Neural progenitor cell (in vitro differentiated cells): ENCODE measurements around the gene TADA2B. TPM values are rescaled to one million over a fixed set of nuclear protein-coding genes. Genes with fewer than 3 reads are reported as not detected.
A peak's percentile ranks its signal among the peaks of the same experiment; 100 is the strongest.

ENCODE experiments used
- DNase-seq: peaks from one replicate; pipeline ENCODE4 v3.0.0-alpha.2; 2016; ENCODE audit warnings: low spot score
- H2AFZ ChIP-seq: fragments of 200-600 bp; sonication (generic); replicated peaks from 2 replicates; pipeline ENCODE4 v1.6.1; 2016; ENCODE audit warnings: antibody characterized with exemption
- H3F3A ChIP-seq: fragments of 200-600 bp; sonication (generic); 2 replicates; pipeline ENCODE4 v1.6.1; 2016; ENCODE audit warnings: antibody characterized with exemption, low read depth
- H3K27ac ChIP-seq: fragments of 200-600 bp; sonication (generic); 2 replicates; pipeline ENCODE4 v1.5.1; 2016; ENCODE audit warnings: mild to moderate bottlenecking
- H3K27me3 ChIP-seq: fragments of 200-600 bp; sonication (generic); 2 replicates; pipeline ENCODE4 v1.6.1; 2016; ENCODE audit warnings: mild to moderate bottlenecking, moderate library complexity
- H3K36me3 ChIP-seq: fragments of 200-600 bp; sonication (generic); 2 replicates; pipeline ENCODE4 v1.5.1; 2016
- H3K4me1 ChIP-seq: fragments of 200-600 bp; sonication (generic); 2 replicates; pipeline ENCODE4 v1.6.1; 2016; ENCODE audit warnings: mixed run types
- H3K4me2 ChIP-seq: fragments of 200-600 bp; sonication (generic); 2 replicates; pipeline ENCODE4 v1.6.1; 2016
- H3K4me3 ChIP-seq: fragments of 200-600 bp; sonication (generic); 2 replicates; pipeline ENCODE4 v1.5.1; 2016
- H3K79me2 ChIP-seq: fragments of 200-600 bp; sonication (generic); 2 replicates; pipeline ENCODE4 v1.6.1; 2016; ENCODE audit warnings: low read depth
- H3K9ac ChIP-seq: fragments of 200-600 bp; sonication (generic); 2 replicates; pipeline ENCODE4 v1.6.1; 2016
- H3K9me3 ChIP-seq: fragments of 200-600 bp; sonication (generic); 2 replicates; pipeline ENCODE4 v1.5.1; 2016; ENCODE audit warnings: low read depth
- H4K20me1 ChIP-seq: fragments of 200-600 bp; sonication (generic); 2 replicates; pipeline ENCODE4 v1.6.1; 2016; ENCODE audit warnings: low read depth
- H3K27ac Mint-ChIP-seq: 3 replicates; pipeline ENCODE4 v1.8.0; 2021; ENCODE audit warnings: mixed read lengths
- H3K27me3 Mint-ChIP-seq: 2 replicates; pipeline ENCODE4 v1.8.0; 2022; ENCODE audit warnings: low read depth, mild to moderate bottlenecking, inconsistent platforms, moderate library complexity, mixed read lengths; ENCODE audit not compliant: insufficient read depth
- H3K36me3 Mint-ChIP-seq: 3 replicates; pipeline ENCODE4 v1.8.0; 2021; ENCODE audit warnings: mixed read lengths
- H3K4me1 Mint-ChIP-seq: 3 replicates; pipeline ENCODE4 v1.8.0; 2021; ENCODE audit warnings: mixed read lengths
- H3K4me3 Mint-ChIP-seq: 3 replicates; pipeline ENCODE4 v1.8.0; 2021; ENCODE audit warnings: mild to moderate bottlenecking, moderate library complexity, mixed read lengths
- H3K9me3 Mint-ChIP-seq: 3 replicates; pipeline ENCODE4 v1.8.0; 2020; ENCODE audit warnings: mixed read lengths
- EZH2 ChIP-seq: fragments of 200-600 bp; sonication (generic); IDR thresholded peaks from 2 replicates; pipeline ENCODE4 v1.6.1; 2017; ENCODE audit warnings: antibody characterized with exemption, mild to moderate bottlenecking, moderate library complexity
- EZH2phosphoT487 ChIP-seq: fragments of 200-600 bp; sonication (generic); IDR thresholded peaks from 2 replicates; pipeline ENCODE4 v1.6.1; 2017; ENCODE audit warnings: antibody characterized with exemption
- total RNA-seq: library from RNA; depleted of rRNA; stranded (reverse); fragments of >200 nt; gene quantifications from 2 replicates; pipeline ENCODE4 v1.2.3, GENCODE V29; 2015; ENCODE audit warnings: low replicate concordance
- TF ChIP-seq, protein P1 (sequence below): fragments of 200-600 bp; sonication (generic); IDR thresholded peaks from 2 replicates; pipeline ENCODE4 v1.5.1; 2017; ENCODE audit warnings: antibody characterized with exemption, mild to moderate bottlenecking

TADA2B gene
- total RNA-seq, 1 donor from 2014 or later, result 12.6 TPM

DNA sequence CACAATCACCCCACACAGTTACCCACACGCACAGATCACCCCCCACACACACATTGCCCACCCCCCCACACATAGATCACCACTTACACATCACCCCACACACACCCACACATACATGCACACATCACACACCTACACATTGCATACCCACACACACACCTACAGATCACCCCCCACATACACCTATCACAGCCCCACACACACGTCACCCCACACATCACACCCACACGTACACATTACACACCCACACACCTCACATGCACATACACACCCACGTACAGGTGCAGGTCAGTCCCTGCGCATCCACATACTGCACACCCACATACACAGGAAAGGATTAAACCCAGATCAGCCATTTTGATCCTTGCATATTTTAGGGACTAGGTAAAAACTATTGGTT is 15.3 kb upstream of the TADA2B start:
- Histone ChIP-seq H3K4me1 (no peaks in the 10 kb centered on the region), H3K27ac (no peak overlapping the region), H2AFZ (no peak overlapping the region), H3K27me3 (no peaks in the 10 kb centered on the region), H3K36me3 (no peaks in the 10 kb centered on the region), H3K4me2 (no peak overlapping the region), H4K20me1 (peaks cover 9% of the 10 kb centered on the region), H3K4me3 (no peak overlapping the region), H3F3A (no peaks in the 10 kb centered on the region), H3K79me2 (no peaks in the 10 kb centered on the region), H3K9me3 (no peaks in the 10 kb centered on the region), H3K9ac (no peak overlapping the region)
- no peaks in the 10 kb centered on the region for H3K9me3 Mint-ChIP-seq
- TF ChIP-seq, protein P1, sequence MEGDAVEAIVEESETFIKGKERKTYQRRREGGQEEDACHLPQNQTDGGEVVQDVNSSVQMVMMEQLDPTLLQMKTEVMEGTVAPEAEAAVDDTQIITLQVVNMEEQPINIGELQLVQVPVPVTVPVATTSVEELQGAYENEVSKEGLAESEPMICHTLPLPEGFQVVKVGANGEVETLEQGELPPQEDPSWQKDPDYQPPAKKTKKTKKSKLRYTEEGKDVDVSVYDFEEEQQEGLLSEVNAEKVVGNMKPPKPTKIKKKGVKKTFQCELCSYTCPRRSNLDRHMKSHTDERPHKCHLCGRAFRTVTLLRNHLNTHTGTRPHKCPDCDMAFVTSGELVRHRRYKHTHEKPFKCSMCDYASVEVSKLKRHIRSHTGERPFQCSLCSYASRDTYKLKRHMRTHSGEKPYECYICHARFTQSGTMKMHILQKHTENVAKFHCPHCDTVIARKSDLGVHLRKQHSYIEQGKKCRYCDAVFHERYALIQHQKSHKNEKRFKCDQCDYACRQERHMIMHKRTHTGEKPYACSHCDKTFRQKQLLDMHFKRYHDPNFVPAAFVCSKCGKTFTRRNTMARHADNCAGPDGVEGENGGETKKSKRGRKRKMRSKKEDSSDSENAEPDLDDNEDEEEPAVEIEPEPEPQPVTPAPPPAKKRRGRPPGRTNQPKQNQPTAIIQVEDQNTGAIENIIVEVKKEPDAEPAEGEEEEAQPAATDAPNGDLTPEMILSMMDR, result no peak
- TF ChIP-seq EZH2 (no peak), EZH2phosphoT487 (no peak)
- no peak overlapping the region for H3K27ac Mint-ChIP-seq
- peaks cover 24% of the 10 kb centered on the region for H3K36me3 Mint-ChIP-seq
- no peak overlapping the region for H3K4me3 Mint-ChIP-seq
- H3K27me3 Mint-ChIP-seq, result peaks cover 8% of the 10 kb centered on the region
- DNase-seq, result no peak
- peaks cover 6% of the 10 kb centered on the region for H3K4me1 Mint-ChIP-seq

GRCh38 chr4:7029212-7029611 is 14.0 kb upstream of the TADA2B start:
- H2AFZ ChIP-seq, result no peak overlapping the region
- H3K4me1 ChIP-seq, result no peaks in the 10 kb centered on the region
- H3K9ac ChIP-seq, result no peak overlapping the region
- H3K27ac ChIP-seq, result no peak overlapping the region
- no peak overlapping the region for H3K4me3 Mint-ChIP-seq
- no peak overlapping the region for H3K4me2 ChIP-seq
- no peaks in the 10 kb centered on the region for H3F3A ChIP-seq
- no peak overlapping the region for H3K4me3 ChIP-seq
- peaks cover 23% of the 10 kb centered on the region for H3K36me3 Mint-ChIP-seq
- peaks cover 8% of the 10 kb centered on the region for H3K27me3 Mint-ChIP-seq
- H3K9me3 Mint-ChIP-seq, result no peaks in the 10 kb centered on the region
- no peaks in the 10 kb centered on the region for H3K79me2 ChIP-seq
- no peak for DNase-seq
- H3K36me3 ChIP-seq, result no peaks in the 10 kb centered on the region
- H3K27me3 ChIP-seq, result no peaks in the 10 kb centered on the region
- no peak for TF ChIP-seq EZH2phosphoT487
- no peak for TF ChIP-seq EZH2
- TF ChIP-seq, protein P1, result no peak
- peak overlapping the region; percentile 30 for H3K27ac Mint-ChIP-seq
- H3K9me3 ChIP-seq, result no peaks in the 10 kb centered on the region
- no peaks in the 10 kb centered on the region for H4K20me1 ChIP-seq
- peaks cover 7% of the 10 kb centered on the region for H3K4me1 Mint-ChIP-seq

DNA sequence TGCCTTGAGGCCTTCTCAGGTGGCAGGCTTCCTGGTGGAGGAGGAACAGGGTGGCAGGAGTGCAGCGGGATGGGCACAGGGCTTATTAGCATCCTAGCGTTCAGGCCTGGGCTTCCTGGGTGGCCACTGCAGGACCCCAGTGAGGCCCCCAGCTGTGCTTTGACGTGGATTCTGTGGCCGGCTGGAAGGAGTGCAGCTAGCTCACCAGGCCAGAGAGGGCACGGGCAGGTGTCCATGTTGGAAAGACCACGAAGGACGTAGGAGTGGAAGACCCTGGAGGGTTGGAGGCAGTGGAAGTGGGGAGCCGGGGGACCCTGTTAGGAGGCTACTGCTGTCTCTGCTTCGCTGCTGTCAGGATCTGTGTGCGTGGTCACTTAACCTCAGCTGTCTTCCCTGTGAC is 13.3 kb upstream of the TADA2B start:
- no peaks in the 10 kb centered on the region for H3K27me3 ChIP-seq
- no peak overlapping the region for H3K4me3 Mint-ChIP-seq
- H3K79me2 ChIP-seq, result no peaks in the 10 kb centered on the region
- H3K27me3 Mint-ChIP-seq, result peaks cover 8% of the 10 kb centered on the region
- H3K27ac Mint-ChIP-seq, result no peak overlapping the region
- H3K4me2 ChIP-seq, result no peak overlapping the region
- no peaks in the 10 kb centered on the region for H3K9me3 ChIP-seq
- no peak overlapping the region for H3K27ac ChIP-seq
- peaks cover 11% of the 10 kb centered on the region for H3K4me1 Mint-ChIP-seq
- H3F3A ChIP-seq, result no peaks in the 10 kb centered on the region
- peaks cover 5% of the 10 kb centered on the region for H4K20me1 ChIP-seq
- no peak for TF ChIP-seq EZH2
- TF ChIP-seq EZH2phosphoT487, result no peak
- peaks cover 22% of the 10 kb centered on the region for H3K36me3 Mint-ChIP-seq
- H3K4me1 ChIP-seq, result no peaks in the 10 kb centered on the region
- no peak overlapping the region for H3K4me3 ChIP-seq
- H2AFZ ChIP-seq, result no peak overlapping the region
- H3K36me3 ChIP-seq, result no peaks in the 10 kb centered on the region
- no peak overlapping the region for H3K9ac ChIP-seq
- H3K9me3 Mint-ChIP-seq, result no peaks in the 10 kb centered on the region
- no peak for DNase-seq

- no peak overlapping the region for H3K9ac ChIP-seq
- no peaks in the 10 kb centered on the region for H3K36me3 ChIP-seq
- no peaks in the 10 kb centered on the region for H3K4me1 ChIP-seq
- no peak overlapping the region for H3K27ac Mint-ChIP-seq
- H3K4me2 ChIP-seq, result no peak overlapping the region
- H4K20me1 ChIP-seq, result peaks cover 7% of the 10 kb centered on the region
- peaks cover 22% of the 10 kb centered on the region for H3K36me3 Mint-ChIP-seq
- no peaks in the 10 kb centered on the region for H3F3A ChIP-seq
- no peak for DNase-seq
- H3K9me3 Mint-ChIP-seq, result no peaks in the 10 kb centered on the region
- peaks cover 8% of the 10 kb centered on the region for H3K27me3 Mint-ChIP-seq
- no peak overlapping the region for H2AFZ ChIP-seq
- H3K27me3 ChIP-seq, result no peaks in the 10 kb centered on the region
- no peaks in the 10 kb centered on the region for H3K79me2 ChIP-seq
- no peak overlapping the region for H3K4me3 ChIP-seq
- H3K9me3 ChIP-seq, result no peaks in the 10 kb centered on the region
- H3K27ac ChIP-seq, result no peak overlapping the region
- TF ChIP-seq, protein P1, result no peak
- TF ChIP-seq EZH2, result no peak
- TF ChIP-seq EZH2phosphoT487, result no peak
- no peak overlapping the region for H3K4me3 Mint-ChIP-seq
- peaks cover 11% of the 10 kb centered on the region for H3K4me1 Mint-ChIP-seq
Observed at GRCh38 chr4:7030856-7031255, 12.3 kb upstream of the TADA2B start.
